ENCODE measurements around the gene RER1. TPM values are rescaled to one million over a fixed set of nuclear protein-coding genes. Genes with fewer than 3 reads are reported as not detected.

The RER1 gene
- total RNA-seq, 1 experiment from 2014 or later = 110 TPM

DNA sequence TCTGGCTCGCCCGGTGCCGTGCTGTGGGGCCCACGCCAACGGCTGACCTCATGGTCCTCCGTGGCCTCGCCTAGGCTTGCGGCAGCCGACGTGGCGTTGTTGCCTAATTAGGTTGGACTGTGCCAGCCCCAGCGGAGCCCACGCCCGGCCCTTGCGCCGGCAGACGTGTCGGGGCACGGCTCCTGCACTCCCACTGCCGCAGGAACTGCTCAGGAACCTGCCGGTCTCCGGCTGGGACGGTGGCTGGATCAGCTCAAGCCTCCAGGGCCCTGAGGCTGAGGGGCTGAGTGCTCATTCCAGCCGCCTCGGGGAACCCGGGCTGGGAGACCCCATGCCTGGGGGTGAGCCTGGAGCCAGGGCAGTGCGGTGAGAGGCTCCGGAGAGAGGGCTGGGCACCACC lies 36.8 kb downstream of the RER1 start:
- H3K27me3 ChIP-seq (ENCODE audit: insufficient read depth, low read length) = no peaks in the 10 kb centered on the region
- no peaks in the 10 kb centered on the region for H4K20me1 ChIP-seq (ENCODE audit: control insufficient read depth, insufficient read depth, insufficient read length)
- H3K14ac ChIP-seq (ENCODE audit: insufficient read depth, low read length) = no peak overlapping the region
- no peak overlapping the region for H3T11ph ChIP-seq (ENCODE audit: low read length)
- no peak overlapping the region for H3K23ac ChIP-seq (ENCODE audit: insufficient read length, low read depth, low read length)
- H3K23me2 ChIP-seq (ENCODE audit: insufficient read length, low read depth, low read length, poor library complexity, severe bottlenecking) = no peaks in the 10 kb centered on the region
- H3K4me1 ChIP-seq (ENCODE audit: insufficient read depth, low read length) = no peaks in the 10 kb centered on the region
- no peak overlapping the region for H2BK15ac ChIP-seq (ENCODE audit: low read depth, low read length)
- no peak for DNase-seq
- Mint-ChIP-seq H3K4me1 (0 out of 4 replicates have a peak, but pooled peaks cover 0 to 4% of the 10 kb centered on the region in 2 experiments), H3K4me3 (no peak overlapping the region), H3K27me3 (ENCODE audit: low read depth) (peaks cover 31% of the 10 kb centered on the region), H3K36me3 (ENCODE audit: insufficient read depth in 1 of 3, low read depth in 3 of 3) (no peaks in the 10 kb centered on the region; a peak in 1 of 7 replicates), H3K27ac (no peak overlapping the region), H3K9me3 (peaks cover 12 to 17% of the 10 kb centered on the region in 2 experiments)
- no peaks in the 10 kb centered on the region for H3K79me2 ChIP-seq (ENCODE audit: insufficient read depth, low read length)
- H4K8ac ChIP-seq (replicated peaks; ENCODE audit: insufficient read length, low read depth, low read length) = no peak overlapping the region
- H2BK12ac ChIP-seq (ENCODE audit: insufficient read length, low read depth, low read length) = no peak overlapping the region
- no peak overlapping the region for H3K27ac ChIP-seq (ENCODE audit: insufficient read length, low read depth, low read length)
- H2BK20ac ChIP-seq (ENCODE audit: low read depth, low read length, poor library complexity, severe bottlenecking) = no peak overlapping the region
- H3K4me2 ChIP-seq (ENCODE audit: insufficient read depth, insufficient read length, low read length) = no peak overlapping the region
- H3K18ac ChIP-seq (ENCODE audit: insufficient read length, low read depth, low read length) = no peak overlapping the region
- H2AFZ ChIP-seq (ENCODE audit: low read length) = no peak overlapping the region
- TF ChIP-seq, protein P1, sequence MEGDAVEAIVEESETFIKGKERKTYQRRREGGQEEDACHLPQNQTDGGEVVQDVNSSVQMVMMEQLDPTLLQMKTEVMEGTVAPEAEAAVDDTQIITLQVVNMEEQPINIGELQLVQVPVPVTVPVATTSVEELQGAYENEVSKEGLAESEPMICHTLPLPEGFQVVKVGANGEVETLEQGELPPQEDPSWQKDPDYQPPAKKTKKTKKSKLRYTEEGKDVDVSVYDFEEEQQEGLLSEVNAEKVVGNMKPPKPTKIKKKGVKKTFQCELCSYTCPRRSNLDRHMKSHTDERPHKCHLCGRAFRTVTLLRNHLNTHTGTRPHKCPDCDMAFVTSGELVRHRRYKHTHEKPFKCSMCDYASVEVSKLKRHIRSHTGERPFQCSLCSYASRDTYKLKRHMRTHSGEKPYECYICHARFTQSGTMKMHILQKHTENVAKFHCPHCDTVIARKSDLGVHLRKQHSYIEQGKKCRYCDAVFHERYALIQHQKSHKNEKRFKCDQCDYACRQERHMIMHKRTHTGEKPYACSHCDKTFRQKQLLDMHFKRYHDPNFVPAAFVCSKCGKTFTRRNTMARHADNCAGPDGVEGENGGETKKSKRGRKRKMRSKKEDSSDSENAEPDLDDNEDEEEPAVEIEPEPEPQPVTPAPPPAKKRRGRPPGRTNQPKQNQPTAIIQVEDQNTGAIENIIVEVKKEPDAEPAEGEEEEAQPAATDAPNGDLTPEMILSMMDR (conservative IDR thresholded peaks at IDR 0.05) = no peak
- no peak overlapping the region for H2BK5ac ChIP-seq (ENCODE audit: insufficient read length, low read length)
- H4K91ac ChIP-seq (ENCODE audit: insufficient read length, low read depth, low read length) = no peak overlapping the region
- H3K9ac ChIP-seq (ENCODE audit: extremely low read depth, insufficient read length, low read length) = no peak overlapping the region
- no peak overlapping the region for H4K5ac ChIP-seq (ENCODE audit: insufficient read length, low read depth, low read length)
- H2BK120ac ChIP-seq (ENCODE audit: low read depth, low read length, poor library complexity, severe bottlenecking) = no peak overlapping the region
- H3K4ac ChIP-seq (ENCODE audit: low read depth, low read length) = no peak overlapping the region
- no CpG with 5 or more reads among the region's 28 CpGs for WGBS (ENCODE audit: extremely low coverage, insufficient read length, low lambda C conversion rate)
- no peak overlapping the region for H3K56ac ChIP-seq (ENCODE audit: insufficient read length, low read depth, low read length)
- H2AK5ac ChIP-seq (ENCODE audit: insufficient read length, low read length) = no peak overlapping the region
- no peaks in the 10 kb centered on the region for H3K79me1 ChIP-seq (ENCODE audit: insufficient read depth, low read depth, low read length, poor library complexity, severe bottlenecking)
- no peaks in the 10 kb centered on the region for H3K9me3 ChIP-seq (ENCODE audit: control insufficient read depth, low read depth, low read length)
